GM23338 (cell line): ENCODE data around the gene SLAIN1. TPM values are rescaled to one million over a fixed set of nuclear protein-coding genes. Genes with fewer than 3 reads are reported as not detected.

Experiments used
- ATAC-seq: fragments of 200-7000 bp; cut with Tn5 transposase; 3 replicates; pipeline ENCODE4 v1.9.1; 2020
- DNase-seq: peaks from one replicate; pipeline ENCODE4 v3.0.0-alpha.2; 2015; ENCODE audit warnings: low spot score
- H2AFZ ChIP-seq: fragments of 200-600 bp; sonication (generic); 2 replicates; pipeline ENCODE4 v1.8.0; 2016; ENCODE audit warnings: antibody characterized with exemption, mild to moderate bottlenecking, moderate library complexity
- H3F3A ChIP-seq: fragments of 200-600 bp; sonication (generic); replicated peaks from 2 replicates; pipeline ENCODE4 v1.8.0; 2017; ENCODE audit warnings: antibody characterized with exemption, mixed run types, low read depth
- H3K27ac ChIP-seq: fragments of 200-600 bp; sonication (generic); 2 replicates; pipeline ENCODE4 v1.6.1; 2016; ENCODE audit warnings: low read depth
- H3K27me3 ChIP-seq: fragments of 200-600 bp; sonication (generic); 2 replicates; pipeline ENCODE4 v1.8.0; 2016; ENCODE audit warnings: mild to moderate bottlenecking, mixed run types, moderate library complexity; ENCODE audit not compliant: insufficient read depth
- H3K36me3 ChIP-seq: fragments of 200-600 bp; sonication (generic); 2 replicates; pipeline ENCODE4 v1.8.0; 2016; ENCODE audit warnings: mild to moderate bottlenecking; ENCODE audit not compliant: insufficient read depth
- H3K4me1 ChIP-seq: fragments of 200-600 bp; sonication (generic); 2 replicates; pipeline ENCODE4 v1.8.0; 2016; ENCODE audit warnings: mild to moderate bottlenecking, moderate library complexity; ENCODE audit not compliant: insufficient read depth
- H3K4me2 ChIP-seq: fragments of 200-600 bp; sonication (generic); 2 replicates; pipeline ENCODE4 v1.7.1; 2017; ENCODE audit warnings: mixed run types
- H3K4me3 ChIP-seq: fragments of 200-600 bp; sonication (generic); 2 replicates; pipeline ENCODE4 v1.6.1; 2016; ENCODE audit warnings: mixed run types
- H3K79me2 ChIP-seq: fragments of 200-600 bp; sonication (generic); replicated peaks from 2 replicates; pipeline ENCODE4 v1.8.0; 2017; ENCODE audit warnings: mild to moderate bottlenecking; ENCODE audit not compliant: insufficient read depth
- H3K9me2 ChIP-seq: fragments of 200-600 bp; sonication (generic); 2 replicates; pipeline ENCODE4 v1.8.0; 2017; ENCODE audit not compliant: insufficient read depth
- H4K20me1 ChIP-seq: fragments of 200-600 bp; sonication (generic); replicated peaks from 2 replicates; pipeline ENCODE4 v1.8.0; 2017; ENCODE audit warnings: mild to moderate bottlenecking; ENCODE audit not compliant: insufficient read depth
- H3K27ac Mint-ChIP-seq: 2 replicates; pipeline ENCODE4 v1.8.0; 2020; ENCODE audit warnings: inconsistent platforms, mild to moderate bottlenecking, moderate library complexity, mixed read lengths
- H3K27me3 Mint-ChIP-seq: 3 replicates; pipeline ENCODE4 v1.8.0; 2022; ENCODE audit warnings: low read depth, mild to moderate bottlenecking, moderate library complexity, mixed read lengths, inconsistent platforms; ENCODE audit not compliant: insufficient read depth, poor library complexity
- H3K36me3 Mint-ChIP-seq: 3 replicates; pipeline ENCODE4 v1.8.0; 2021; ENCODE audit warnings: low read depth, mild to moderate bottlenecking, inconsistent platforms, moderate library complexity, mixed read lengths
- H3K4me1 Mint-ChIP-seq: 3 replicates; pipeline ENCODE4 v1.8.0; 2020; ENCODE audit warnings: mild to moderate bottlenecking, inconsistent platforms, mixed read lengths
- H3K4me3 Mint-ChIP-seq: 3 replicates; pipeline ENCODE4 v1.8.0; 2021; ENCODE audit warnings: moderate library complexity, mild to moderate bottlenecking, inconsistent platforms, mixed read lengths
- H3K9me3 Mint-ChIP-seq: 3 replicates; pipeline ENCODE4 v1.8.0; 2020; ENCODE audit warnings: moderate library complexity, mild to moderate bottlenecking, inconsistent platforms, mixed read lengths
- CREB1 ChIP-seq: fragments of 250-450 bp; sonication (Bioruptor Pico); IDR thresholded peaks from 2 replicates; pipeline ENCODE4 v1.5.0; 2020; ENCODE audit warnings: low read depth, mild to moderate bottlenecking, moderate library complexity
- CTCF ChIP-seq, 2 experiments: fragments of 200-600 bp in 1 of 2; sonication (generic) in 1 of 2; conservative IDR thresholded peaks; 2 replicates each; pipeline versions ENCODE4 v1.5.1 to v1.6.1; 2016 to 2017; ENCODE audit warnings: antibody characterized with exemption in 2 of 2, low read depth in 2 of 2, mild to moderate bottlenecking in 2 of 2, moderate library complexity in 1 of 2
- ETS1 ChIP-seq: IDR thresholded peaks from 2 replicates; pipeline ENCODE4 v1.6.1; 2016; ENCODE audit warnings: antibody characterized with exemption
- EZH2 ChIP-seq: fragments of 200-600 bp; sonication (generic); IDR thresholded peaks from one replicate; pipeline ENCODE4 v1.8.0; 2017; ENCODE audit warnings: antibody characterized with exemption, mild to moderate bottlenecking, low read depth; ENCODE audit not compliant: unreplicated experiment
- EZH2phosphoT487 ChIP-seq: fragments of 200-600 bp; sonication (generic); IDR thresholded peaks from one replicate; pipeline ENCODE4 v1.8.1; 2018; ENCODE audit warnings: antibody characterized with exemption; ENCODE audit not compliant: unreplicated experiment
- JUNB ChIP-seq: IDR thresholded peaks from one replicate; pipeline ENCODE4 v1.6.1; 2016; ENCODE audit warnings: antibody characterized with exemption; ENCODE audit not compliant: unreplicated experiment
- NANOG ChIP-seq: IDR thresholded peaks from 2 replicates; pipeline ENCODE4 v1.6.1; 2016; ENCODE audit warnings: antibody characterized with exemption, borderline replicate concordance
- POLR2AphosphoS5 ChIP-seq: IDR thresholded peaks from 2 replicates; pipeline ENCODE4 v1.6.1; 2016; ENCODE audit warnings: antibody characterized with exemption, low read depth
- REST ChIP-seq: IDR thresholded peaks from one replicate; pipeline ENCODE4 v1.6.1; 2018; ENCODE audit warnings: antibody characterized with exemption; ENCODE audit not compliant: unreplicated experiment
- STAT1 ChIP-seq: IDR thresholded peaks from one replicate; pipeline ENCODE4 v1.6.1; 2016; ENCODE audit warnings: antibody characterized with exemption; ENCODE audit not compliant: unreplicated experiment
- ZNF114 ChIP-seq: fragments of 250-450 bp; sonication (Bioruptor Pico); IDR thresholded peaks from 2 replicates; pipeline ENCODE4 v1.5.0; 2020; ENCODE audit warnings: mild to moderate bottlenecking, moderate library complexity
- ZNF331 ChIP-seq: fragments of 250-450 bp; sonication (Bioruptor Pico); IDR thresholded peaks from 2 replicates; pipeline ENCODE4 v1.5.0; 2020; ENCODE audit warnings: low read depth, mild to moderate bottlenecking, moderate library complexity
- ZNF462 ChIP-seq: fragments of 250-450 bp; sonication (Bioruptor Pico); IDR thresholded peaks from 2 replicates; pipeline ENCODE4 v1.5.0; 2020; ENCODE audit warnings: mild to moderate bottlenecking, moderate library complexity
- polyA plus RNA-seq: library from polyadenylated mRNA; unstranded; fragments of >200 nt; fragmentation: Nextera tagmentation; extraction: Ambion mirVana; gene quantifications from 2 replicates; pipeline ENCODE4 v1.2.1, GENCODE V29; 2016
- total RNA-seq: library from RNA; depleted of rRNA; stranded (reverse); fragments of >200 nt; shearing (Covaris generic); gene quantifications from 2 replicates; pipeline ENCODE4 v1.2.3, GENCODE V29; 2014

The SLAIN1 gene
- total and polyA plus RNA-seq, 2 experiments from 2014 or later = 16.3 to 44.2 TPM

GRCh38 chr13:77786695-77787287, 89.3 kb downstream of the SLAIN1 start:
- H3K79me2 ChIP-seq = no peaks in the 10 kb centered on the region
- no peak overlapping the region for H3K27ac ChIP-seq
- H4K20me1 ChIP-seq = no peaks in the 10 kb centered on the region
- H3K36me3 ChIP-seq = no peaks in the 10 kb centered on the region; the same call in 1 of the 2 replicates
- ATAC-seq (no peak), DNase-seq (no peak)
- 0 out of 2 replicates have a peak, but pooled peaks cover 5% of the 10 kb centered on the region for H3K4me1 ChIP-seq
- H3K4me3 Mint-ChIP-seq = no peak overlapping the region
- peaks cover 30% of the 10 kb centered on the region for H3K9me3 Mint-ChIP-seq
- no peaks in the 10 kb centered on the region for H3F3A ChIP-seq
- no peak overlapping the region for H3K27ac Mint-ChIP-seq
- H3K4me2 ChIP-seq = no peak overlapping the region
- peaks cover 5% of the 10 kb centered on the region; the same call in 1 of the 2 replicates for H3K9me2 ChIP-seq
- H3K4me1 Mint-ChIP-seq = peaks cover 10% of the 10 kb centered on the region
- H3K4me3 ChIP-seq = no peak overlapping the region
- TF ChIP-seq STAT1 = no peak
- TF ChIP-seq REST = no peak
- no peak for TF ChIP-seq ETS1
- no peak for TF ChIP-seq CREB1 (CRISPR knock-in tag)
- no peak for TF ChIP-seq ZNF114
- TF ChIP-seq EZH2 = no peak
- TF ChIP-seq NANOG = no peak
- no peak for TF ChIP-seq ZNF331
- no peak for TF ChIP-seq CTCF (conservative IDR thresholded peaks at IDR 0.05; ENCODE audit: low read depth in 2 of 2)
- no peak for TF ChIP-seq JUNB
- TF ChIP-seq ZNF462 = no peak
- no peak for TF ChIP-seq EZH2phosphoT487
- no peak for TF ChIP-seq POLR2AphosphoS5
- no peak overlapping the region for H2AFZ ChIP-seq
- H3K27me3 Mint-ChIP-seq = no peaks in the 10 kb centered on the region
- peaks cover 39% of the 10 kb centered on the region for H3K36me3 Mint-ChIP-seq
- no peaks in the 10 kb centered on the region for H3K27me3 ChIP-seq
